ENCODE results near the gene PLXNA2.

The PLXNA2 gene

GRCh38 chr1:208052135-208052534 lies 192.0 kb downstream of the PLXNA2 start:
- DNase-seq (ENCODE audit: low read depth in 1 of 2, low spot score in 1 of 2): no peak

GRCh38 chr1:208051651-208052050 lies 192.5 kb downstream of the PLXNA2 start:
- no peak for DNase-seq (ENCODE audit: low read depth in 1 of 2, low spot score in 1 of 2)

GRCh38 chr1:208048904-208049303 lies 195.3 kb downstream of the PLXNA2 start:
- no peak for DNase-seq (ENCODE audit: low read depth in 1 of 2, low spot score in 1 of 2)

- no peak for DNase-seq (ENCODE audit: low read depth in 1 of 2, low spot score in 1 of 2)
These were observed 196.2 kb downstream of the PLXNA2 start for GRCh38 chr1:208047975-208048374.

GRCh38 chr1:208047476-208047934 lies 196.7 kb downstream of the PLXNA2 start:
- DNase-seq (ENCODE audit: low read depth in 1 of 2, low spot score in 1 of 2): no peak

- DNase-seq (ENCODE audit: low read depth in 1 of 2, low spot score in 1 of 2): no peak
These were observed 198.5 kb downstream of the PLXNA2 start for GRCh38 chr1:208045463-208046260.

- no peak for DNase-seq (ENCODE audit: low read depth in 1 of 2, low spot score in 1 of 2)
These were observed 199.4 kb downstream of the PLXNA2 start for GRCh38 chr1:208044589-208045462.

- DNase-seq (ENCODE audit: low read depth in 1 of 2, low spot score in 1 of 2): no peak
These were observed 200.4 kb downstream of the PLXNA2 start for GRCh38 chr1:208043691-208044181.

- DNase-seq (ENCODE audit: low read depth in 1 of 2, low spot score in 1 of 2): no peak
These were observed 201.3 kb downstream of the PLXNA2 start for GRCh38 chr1:208042868-208043267.

- DNase-seq (ENCODE audit: low read depth in 1 of 2, low spot score in 1 of 2): no peak
These were observed 202.1 kb downstream of the PLXNA2 start for GRCh38 chr1:208042041-208042615.

GRCh38 chr1:208041505-208041904 lies 202.7 kb downstream of the PLXNA2 start:
- no peak for DNase-seq (ENCODE audit: low read depth in 1 of 2, low spot score in 1 of 2)

- DNase-seq (ENCODE audit: low read depth in 1 of 2, low spot score in 1 of 2): no peak
These were observed 203.3 kb downstream of the PLXNA2 start for GRCh38 chr1:208040821-208041297.

- no peak for DNase-seq (ENCODE audit: low read depth in 1 of 2, low spot score in 1 of 2)
These were observed 204.4 kb downstream of the PLXNA2 start for GRCh38 chr1:208039536-208040332.

GRCh38 chr1:208038303-208038702 lies 205.9 kb downstream of the PLXNA2 start:
- no peak for DNase-seq (ENCODE audit: low read depth in 1 of 2, low spot score in 1 of 2)

- no peak for DNase-seq (ENCODE audit: low read depth in 1 of 2, low spot score in 1 of 2)
These were observed 207.0 kb downstream of the PLXNA2 start for GRCh38 chr1:208036918-208037766.

GRCh38 chr1:208036106-208036808 lies 207.9 kb downstream of the PLXNA2 start:
- DNase-seq (ENCODE audit: low read depth in 1 of 2, low spot score in 1 of 2): no peak

GRCh38 chr1:208034135-208034534 lies 210.0 kb downstream of the PLXNA2 start:
- no peak for DNase-seq (ENCODE audit: low read depth in 1 of 2, low spot score in 1 of 2)

GRCh38 chr1:208033236-208033635 lies 210.9 kb downstream of the PLXNA2 start:
- DNase-seq (ENCODE audit: low read depth in 1 of 2, low spot score in 1 of 2): no peak

GRCh38 chr1:208031932-208032320 lies 212.3 kb downstream of the PLXNA2 start:
- no peak for DNase-seq (ENCODE audit: low read depth in 1 of 2, low spot score in 1 of 2)

Measured in activated T-helper 1 cell treated with anti-CD3 and anti-CD28 coated beads, Interleukin-2, amount 50 U/mL, for 16 hours (primary cell).